Omental fat pad (tissue), 4 donors: ENCODE data around the gene TLE1. TPM values are rescaled to one million over a fixed set of nuclear protein-coding genes. Genes with fewer than 3 reads are reported as not detected.
A peak's percentile ranks its signal among the peaks of the same experiment; 100 is the strongest.

ENCODE experiments used
- ATAC-seq: fragments of 150-250 bp; one replicate; pipeline ENCODE4 v1.9.1; 2016; ENCODE audit warnings: mild to moderate bottlenecking, moderate library complexity; ENCODE audit not compliant: low FRiP score
- DNase-seq: peaks from one replicate; pipeline ENCODE4 v3.0.0-alpha.2; 2019; ENCODE audit warnings: low spot score
- total RNA-seq, 4 donors: library from RNA; depleted of rRNA; stranded (reverse); fragments of >200 nt; gene quantifications; one replicate each; pipeline ENCODE4 v1.1.0, GENCODE V29; 2016
- TF ChIP-seq, protein P1 (sequence below), 3 donors: fragments of 450-650 bp; IDR thresholded peaks; one replicate each; pipeline ENCODE4 v1.5.1; 2016 to 2017; ENCODE audit warnings: antibody characterized with exemption in 3 of 3, mild to moderate bottlenecking in 3 of 3, moderate library complexity in 2 of 3

The TLE1 gene
- total RNA-seq, 4 donors from 2014 or later: 75.3 to 136 (median 80.1) TPM

DNA sequence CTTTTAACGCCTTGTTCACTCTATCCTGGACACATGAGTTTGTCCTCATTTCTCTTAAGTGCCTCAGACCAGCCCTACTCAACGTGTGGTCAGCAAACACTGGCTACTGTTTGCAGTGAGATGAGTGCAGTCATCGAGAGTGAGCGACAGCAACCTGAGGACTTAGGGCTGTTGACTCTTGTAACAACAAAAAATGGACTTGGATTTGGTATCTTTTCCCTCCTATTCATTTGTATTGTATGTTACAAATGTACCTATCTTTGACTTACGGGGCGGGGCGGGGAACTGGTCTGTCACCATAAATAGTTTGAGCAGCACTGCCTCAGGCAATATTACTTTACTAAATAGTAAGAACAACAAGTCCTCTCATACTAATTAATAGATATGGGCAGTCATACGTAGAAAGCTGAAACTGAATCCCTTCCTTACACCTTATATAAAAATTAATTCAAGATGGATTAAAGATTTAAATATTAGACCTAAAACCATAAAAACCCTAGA is 84.1 kb downstream of the TLE1 start:
- ATAC-seq (no peak), DNase-seq (no peak)
- TF ChIP-seq, protein P1, sequence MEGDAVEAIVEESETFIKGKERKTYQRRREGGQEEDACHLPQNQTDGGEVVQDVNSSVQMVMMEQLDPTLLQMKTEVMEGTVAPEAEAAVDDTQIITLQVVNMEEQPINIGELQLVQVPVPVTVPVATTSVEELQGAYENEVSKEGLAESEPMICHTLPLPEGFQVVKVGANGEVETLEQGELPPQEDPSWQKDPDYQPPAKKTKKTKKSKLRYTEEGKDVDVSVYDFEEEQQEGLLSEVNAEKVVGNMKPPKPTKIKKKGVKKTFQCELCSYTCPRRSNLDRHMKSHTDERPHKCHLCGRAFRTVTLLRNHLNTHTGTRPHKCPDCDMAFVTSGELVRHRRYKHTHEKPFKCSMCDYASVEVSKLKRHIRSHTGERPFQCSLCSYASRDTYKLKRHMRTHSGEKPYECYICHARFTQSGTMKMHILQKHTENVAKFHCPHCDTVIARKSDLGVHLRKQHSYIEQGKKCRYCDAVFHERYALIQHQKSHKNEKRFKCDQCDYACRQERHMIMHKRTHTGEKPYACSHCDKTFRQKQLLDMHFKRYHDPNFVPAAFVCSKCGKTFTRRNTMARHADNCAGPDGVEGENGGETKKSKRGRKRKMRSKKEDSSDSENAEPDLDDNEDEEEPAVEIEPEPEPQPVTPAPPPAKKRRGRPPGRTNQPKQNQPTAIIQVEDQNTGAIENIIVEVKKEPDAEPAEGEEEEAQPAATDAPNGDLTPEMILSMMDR (IDR thresholded peaks at IDR 0.05): no peak

DNA sequence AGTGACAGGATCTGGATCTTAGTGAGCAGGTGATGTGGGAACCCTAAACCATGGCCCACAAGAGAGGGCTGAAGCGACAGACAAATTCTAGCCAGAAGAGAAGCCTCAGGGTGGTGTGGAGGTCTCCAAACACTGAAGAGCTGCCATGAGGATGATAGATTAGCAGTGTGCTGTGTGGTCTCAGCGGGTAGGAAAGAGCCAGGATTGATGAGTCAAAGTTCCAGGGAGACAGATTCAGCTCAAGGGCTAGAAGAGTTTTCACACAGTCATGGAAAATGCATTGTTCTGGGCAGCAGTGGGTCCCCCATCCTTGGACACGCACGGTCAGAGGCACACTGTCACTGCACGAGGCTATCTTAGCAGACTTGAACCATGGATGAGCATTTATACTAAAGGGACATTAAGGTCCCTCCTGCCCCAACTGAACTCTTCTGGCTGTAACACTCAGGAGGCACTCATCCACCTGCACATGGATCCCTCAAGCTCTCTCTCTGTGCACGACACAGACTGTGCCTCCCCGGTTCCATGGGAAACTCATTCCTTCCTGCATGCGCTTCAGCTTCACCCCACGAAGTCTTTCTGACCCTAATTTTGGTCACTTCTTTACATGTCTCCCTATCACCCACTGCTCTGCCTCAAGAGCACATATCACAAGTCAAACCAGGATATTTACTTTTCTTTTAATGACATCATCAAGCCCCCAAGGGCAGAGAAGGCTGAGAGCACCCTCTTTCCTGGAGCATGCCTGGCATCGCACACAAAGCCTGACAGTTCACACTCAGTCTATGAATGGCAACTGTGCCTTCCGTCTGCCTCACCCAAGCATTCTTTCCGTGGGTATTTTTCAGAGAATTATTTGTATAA is 84.8 kb downstream of the TLE1 start:
- TF ChIP-seq, protein P1 (IDR thresholded peaks at IDR 0.05): no peak
- ATAC-seq: no peak
- DNase-seq: no peak

DNA sequence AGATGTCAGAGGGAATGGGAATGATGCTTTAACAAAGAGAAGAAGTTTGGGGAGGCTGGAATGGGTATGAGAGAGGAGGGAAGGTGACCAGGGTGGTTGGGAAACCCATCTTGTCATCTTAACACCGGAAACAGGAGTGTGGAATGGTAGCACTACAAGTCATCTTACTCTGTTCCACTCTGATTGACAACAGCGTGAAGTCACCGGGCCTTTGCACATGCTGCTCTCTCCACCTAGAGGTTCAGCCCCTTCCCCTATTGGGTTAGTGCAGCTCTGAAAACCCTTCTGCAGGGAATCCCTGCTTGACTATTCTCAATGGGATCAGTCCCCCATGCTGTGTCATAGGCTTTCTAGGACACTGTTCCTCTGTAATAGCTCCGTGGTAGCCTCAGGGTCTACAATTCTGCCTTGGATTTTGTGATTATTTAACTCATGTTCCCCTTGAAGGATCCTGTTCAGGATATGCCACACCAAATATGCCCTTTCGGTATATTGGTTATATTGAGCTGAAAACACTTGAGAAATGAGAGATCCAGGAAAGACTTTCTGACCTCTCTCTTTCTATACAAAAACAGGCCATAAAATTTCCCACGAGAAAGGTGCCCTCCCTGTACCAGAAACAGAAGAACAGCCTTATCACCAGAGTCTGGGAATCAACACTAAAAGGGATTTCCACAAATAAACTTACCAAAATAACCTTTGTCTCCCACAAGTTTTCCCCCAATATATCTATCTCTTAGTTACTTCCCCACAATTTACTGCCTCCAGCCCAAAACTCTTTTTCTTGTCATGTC is 86.3 kb downstream of the TLE1 start:
- DNase-seq: no peak
- ATAC-seq: no peak
- TF ChIP-seq, protein P1 (IDR thresholded peaks at IDR 0.05): no peak

DNA sequence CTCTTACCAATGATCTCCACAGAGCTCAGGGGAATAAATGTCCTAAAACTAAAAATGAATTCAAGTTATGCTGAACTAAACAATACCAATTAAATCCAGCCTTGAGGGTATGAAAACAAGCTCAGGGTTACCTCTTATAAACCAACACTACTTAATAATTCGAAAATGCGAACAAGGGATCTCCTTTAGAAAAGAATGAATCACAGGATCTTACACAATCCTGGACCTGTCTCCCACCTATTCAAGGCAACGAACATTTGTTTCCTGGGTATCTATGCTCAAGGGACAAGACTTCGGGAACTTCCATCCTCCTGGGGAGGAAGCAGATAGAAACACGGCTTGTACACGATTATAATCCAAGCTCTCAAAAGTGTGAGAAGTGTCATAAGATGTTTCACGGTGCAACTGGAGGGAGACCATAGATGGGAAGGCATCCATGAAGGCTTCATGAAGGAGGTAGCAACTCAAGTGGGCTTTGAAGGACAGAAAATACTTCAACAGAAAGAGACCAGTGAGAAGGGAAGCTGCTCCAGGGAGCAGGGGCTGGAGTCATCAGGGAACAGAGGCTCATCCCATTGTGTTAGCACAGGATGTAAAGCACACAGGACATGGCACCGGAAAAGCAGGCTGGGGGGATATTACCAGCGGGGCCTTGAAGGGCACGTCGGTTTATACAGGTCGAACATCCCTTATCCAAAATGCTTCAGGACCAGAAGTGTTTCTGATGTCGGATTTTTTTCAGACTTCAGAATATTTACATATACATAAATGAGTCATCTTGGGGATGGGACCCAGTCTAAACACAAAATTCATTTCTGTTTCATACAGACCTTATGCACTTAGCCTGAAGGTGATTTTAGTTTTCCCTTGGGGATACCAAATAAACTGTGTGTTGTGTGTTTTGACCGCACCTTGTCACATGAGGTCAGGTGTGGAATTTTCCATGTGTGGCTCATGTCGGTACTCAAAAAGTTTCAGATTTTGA is 87.4 kb downstream of the TLE1 start:
- DNase-seq (no peak), ATAC-seq (peak; percentile 49)
- TF ChIP-seq, protein P1 (IDR thresholded peaks at IDR 0.05): no peak

DNA sequence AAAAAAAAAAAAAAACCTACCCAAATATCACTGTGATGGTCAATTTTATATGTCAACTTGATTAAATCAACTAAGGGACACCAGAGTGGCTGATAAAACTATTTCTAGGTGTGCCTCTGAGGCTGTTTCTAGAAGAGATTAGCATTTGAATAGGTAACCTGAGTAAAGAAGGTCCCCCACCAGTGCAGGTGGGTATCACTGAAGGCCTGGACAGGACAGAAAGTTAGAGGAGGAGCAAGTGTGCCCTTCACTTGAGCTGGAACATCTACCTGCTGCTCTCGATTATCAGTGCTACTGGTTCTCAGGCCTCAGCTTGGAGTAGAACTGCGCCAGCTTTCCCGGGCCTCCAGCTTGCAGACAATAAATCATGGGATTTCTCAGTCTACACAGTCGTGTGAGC is 88.7 kb downstream of the TLE1 start:
- TF ChIP-seq, protein P1 (IDR thresholded peaks at IDR 0.05): no peak
- ATAC-seq (no peak), DNase-seq (no peak)

DNA sequence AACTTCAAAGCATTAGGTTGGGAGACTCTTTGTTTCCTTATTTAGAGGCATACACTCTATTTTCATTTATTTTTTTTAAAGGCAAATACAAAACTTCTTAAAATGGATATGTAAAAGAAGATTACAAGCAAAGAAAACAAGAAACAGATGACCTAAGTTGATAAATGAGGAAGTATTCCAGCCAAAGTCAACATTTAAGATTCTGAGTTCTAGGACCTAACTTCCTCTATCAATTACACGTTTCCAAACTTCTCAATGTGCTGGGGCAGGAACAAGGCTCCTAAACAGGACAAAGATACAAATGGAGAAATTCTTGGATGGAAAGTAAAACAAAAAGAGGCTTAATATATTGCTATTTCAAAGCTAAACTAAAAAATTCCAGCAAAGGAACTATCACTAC is 89.5 kb downstream of the TLE1 start:
- TF ChIP-seq, protein P1 (IDR thresholded peaks at IDR 0.05): no peak
- ATAC-seq (no peak), DNase-seq (no peak)
